ENCODE measurements around the gene LCNL1.

The LCNL1 gene

DNA sequence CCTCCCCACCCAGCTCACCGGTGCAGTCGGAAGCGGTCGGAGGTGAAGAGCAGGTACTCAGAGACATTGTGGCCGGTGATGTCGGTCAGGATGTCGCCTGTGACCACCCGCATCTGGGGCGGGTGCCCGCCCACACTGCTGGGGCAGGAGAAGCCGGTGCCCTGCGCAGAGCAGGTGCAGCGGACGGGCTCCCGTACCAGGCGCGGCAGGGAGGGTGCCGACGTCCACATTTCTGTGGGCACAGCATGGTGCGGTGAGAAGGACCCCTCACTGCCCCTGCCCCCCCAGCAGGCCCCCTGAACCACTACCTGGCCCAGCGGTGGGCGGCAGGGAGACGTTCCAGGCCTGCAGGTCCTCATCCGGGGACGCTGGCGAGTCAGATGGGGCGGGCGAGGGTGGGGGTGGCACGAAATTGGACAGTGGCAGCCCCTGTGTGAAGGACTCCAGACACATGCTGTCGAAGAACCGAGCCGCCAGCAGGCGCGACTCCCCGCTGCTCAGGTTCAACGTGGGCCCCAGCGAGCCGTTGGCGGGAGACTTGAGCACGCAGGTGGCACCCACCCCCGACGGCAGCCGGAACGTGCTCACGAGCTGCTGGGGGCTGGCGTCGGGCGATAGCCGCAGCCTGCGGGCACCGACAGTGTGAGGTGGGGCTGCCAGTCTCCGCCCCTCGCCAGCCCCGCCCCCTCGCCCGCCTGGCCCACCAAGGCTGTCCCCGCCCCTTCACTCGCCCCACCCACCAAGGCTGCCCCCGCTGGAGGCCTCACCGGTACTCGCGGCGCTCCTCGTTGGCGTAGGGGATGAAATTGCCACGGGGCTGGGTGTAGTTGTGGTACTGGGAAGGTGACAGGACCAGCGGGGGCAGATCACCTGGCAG is 30.1 kb downstream of the LCNL1 start:
- DNase-seq (ENCODE audit: low spot score): no peak

DNA sequence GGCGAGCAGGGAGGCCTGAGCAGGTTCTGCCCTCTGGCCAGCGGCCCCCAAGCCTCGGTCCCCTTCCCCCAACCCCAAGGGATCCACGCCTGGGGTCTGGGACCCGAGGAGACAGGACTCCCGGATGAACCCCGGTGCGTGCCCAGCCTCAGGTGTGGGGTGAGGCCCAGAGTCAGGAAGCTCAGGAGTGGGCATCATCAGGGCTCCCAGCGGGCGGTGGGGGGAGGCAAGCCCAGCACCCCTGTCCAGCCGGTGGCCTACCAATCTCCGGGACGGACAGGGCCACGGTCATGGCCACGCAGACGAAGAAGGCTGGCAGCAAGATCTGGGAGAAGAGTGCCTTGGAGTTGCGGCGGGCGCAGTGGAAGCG is 30.8 kb downstream of the LCNL1 start:
- DNase-seq (ENCODE audit: low spot score): no peak

DNA sequence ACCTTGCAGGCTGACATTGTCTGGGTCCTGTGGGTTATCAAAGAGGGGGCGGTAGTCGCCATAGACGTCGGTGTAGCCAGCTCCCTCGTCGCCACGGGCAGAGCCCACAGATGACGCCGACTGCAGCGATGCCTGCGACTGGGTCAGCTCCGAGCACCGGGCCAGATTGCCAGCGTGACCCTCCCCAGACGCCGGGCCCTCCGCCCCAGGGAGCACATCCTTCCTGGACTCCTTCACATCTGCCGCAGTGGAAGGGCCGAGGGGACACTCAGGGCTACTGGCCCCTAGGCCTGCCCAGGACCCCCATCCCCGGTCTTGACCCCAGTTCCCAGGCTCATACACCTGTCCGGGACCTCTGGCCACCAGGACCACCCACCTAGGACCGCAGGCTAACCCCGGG is 31.4 kb downstream of the LCNL1 start:
- no peak for DNase-seq (ENCODE audit: low spot score)

DNA sequence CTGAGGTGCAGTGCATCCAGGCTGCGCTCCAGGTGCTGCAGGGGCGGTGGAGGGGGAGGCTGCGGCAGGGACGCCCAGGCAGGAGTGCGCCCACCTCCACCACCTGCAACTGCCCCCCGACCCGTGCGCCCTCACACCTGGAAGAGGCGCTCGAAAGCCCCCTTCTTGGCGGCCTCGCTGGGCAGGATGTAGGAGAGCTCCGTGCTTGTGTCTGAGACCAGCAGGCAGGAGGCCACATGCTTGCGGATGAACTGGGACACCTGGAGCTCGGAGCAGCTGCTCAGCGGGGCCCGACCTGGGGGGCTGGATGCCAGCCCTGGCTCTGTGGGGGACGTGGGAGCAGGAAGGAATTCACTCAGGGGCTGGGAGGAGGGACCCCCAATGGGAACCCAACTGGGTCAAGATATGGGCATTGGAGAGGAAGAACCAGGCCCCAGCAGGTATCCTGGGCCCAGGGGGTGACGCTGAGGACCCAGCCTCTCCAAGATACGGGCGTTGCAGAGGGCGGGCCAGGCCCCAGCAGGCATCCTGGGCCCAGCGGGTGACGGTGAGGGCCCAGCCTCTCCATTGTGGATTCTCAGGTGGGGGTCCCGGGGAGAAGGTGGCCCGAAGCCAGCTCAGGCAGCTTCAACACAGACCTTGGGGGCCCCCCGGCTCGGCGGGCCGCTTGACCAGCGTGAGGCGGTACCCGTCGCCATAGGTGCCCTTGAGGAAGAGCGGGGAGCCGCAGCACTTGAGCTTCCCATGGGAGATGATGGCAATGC is 32.2 kb downstream of the LCNL1 start:
- no peak for DNase-seq (ENCODE audit: low spot score)

DNA sequence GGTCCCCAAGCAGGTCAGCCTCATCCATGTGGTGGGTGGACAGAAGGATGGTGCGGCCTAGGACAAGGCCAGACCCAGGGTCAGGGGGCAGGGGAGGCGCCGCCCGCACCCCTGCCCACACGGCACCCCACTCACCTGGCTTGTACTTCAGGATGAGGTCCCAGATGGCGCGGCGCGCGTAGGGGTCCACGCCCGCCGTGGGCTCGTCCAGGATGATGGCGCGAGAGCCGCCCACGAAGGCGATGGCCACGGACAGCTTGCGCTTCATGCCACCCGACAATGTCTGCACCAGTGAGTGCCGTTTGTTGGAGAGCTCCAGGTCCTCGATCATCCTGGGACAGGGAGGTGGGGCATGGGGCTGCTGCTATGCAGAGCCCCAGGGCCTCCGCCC is 32.7 kb downstream of the LCNL1 start:
- DNase-seq (ENCODE audit: low spot score): no peak

DNA sequence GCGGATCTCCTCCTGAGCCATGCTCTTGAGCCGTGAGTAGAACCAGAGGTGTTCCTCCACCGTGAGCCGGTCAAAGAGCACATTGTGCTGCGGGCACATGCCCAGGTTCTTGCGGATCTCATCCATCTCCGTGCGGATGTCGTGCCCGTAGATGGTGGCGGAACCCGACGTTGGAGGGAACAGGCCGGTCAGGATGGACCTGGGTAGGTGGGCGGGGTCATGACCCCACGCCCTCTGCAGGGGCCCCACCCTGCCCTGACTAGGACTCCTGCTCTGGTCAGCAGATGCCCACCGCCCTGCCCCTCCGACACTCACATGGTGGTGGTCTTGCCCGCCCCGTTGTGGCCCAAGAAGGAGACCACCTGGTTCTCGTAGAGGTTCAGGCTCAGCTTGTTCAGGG is 33.2 kb downstream of the LCNL1 start:
- no peak for DNase-seq (ENCODE audit: low spot score)

DNA sequence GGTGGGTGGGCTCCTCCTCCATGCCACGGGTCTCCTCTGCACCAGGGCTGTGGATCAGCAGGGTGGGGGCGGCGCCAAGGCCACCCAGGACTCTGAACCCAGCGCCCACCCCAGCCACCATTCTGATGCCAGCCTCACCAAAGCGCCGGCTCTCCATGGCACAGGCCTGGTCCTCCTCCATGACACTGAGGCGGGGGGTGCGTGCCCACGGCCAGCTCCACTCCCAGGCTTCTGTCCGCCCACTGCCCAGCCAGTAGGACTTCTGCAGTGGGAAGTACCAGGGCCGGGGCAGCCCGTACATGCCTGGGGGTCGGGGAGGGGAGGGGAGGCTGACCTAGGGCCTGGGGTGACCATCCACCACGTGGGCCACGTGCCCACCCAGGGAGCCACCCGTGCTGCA is 33.6 kb downstream of the LCNL1 start:
- no peak for DNase-seq (ENCODE audit: low spot score)

DNA sequence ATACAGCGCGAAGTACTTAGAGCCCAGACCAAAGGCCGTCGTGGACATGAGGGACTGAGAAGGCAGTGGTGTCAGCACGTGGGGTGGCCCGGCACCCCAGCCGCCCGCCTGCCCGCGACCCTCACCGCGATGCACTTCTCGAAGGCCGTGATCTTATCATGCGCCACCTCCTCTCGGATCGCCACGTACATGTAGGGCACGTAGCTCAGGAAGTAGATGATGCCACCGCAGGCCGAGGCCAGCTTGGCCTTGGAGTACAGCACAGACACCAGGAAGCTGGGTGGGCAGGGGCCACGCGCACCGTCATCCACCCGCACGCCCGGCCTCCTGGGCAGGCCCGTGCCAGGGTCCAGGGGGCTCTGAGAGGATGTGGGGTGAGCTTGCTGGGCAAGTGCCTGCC is 34.3 kb downstream of the LCNL1 start:
- no peak for DNase-seq (ENCODE audit: low spot score)

DNA sequence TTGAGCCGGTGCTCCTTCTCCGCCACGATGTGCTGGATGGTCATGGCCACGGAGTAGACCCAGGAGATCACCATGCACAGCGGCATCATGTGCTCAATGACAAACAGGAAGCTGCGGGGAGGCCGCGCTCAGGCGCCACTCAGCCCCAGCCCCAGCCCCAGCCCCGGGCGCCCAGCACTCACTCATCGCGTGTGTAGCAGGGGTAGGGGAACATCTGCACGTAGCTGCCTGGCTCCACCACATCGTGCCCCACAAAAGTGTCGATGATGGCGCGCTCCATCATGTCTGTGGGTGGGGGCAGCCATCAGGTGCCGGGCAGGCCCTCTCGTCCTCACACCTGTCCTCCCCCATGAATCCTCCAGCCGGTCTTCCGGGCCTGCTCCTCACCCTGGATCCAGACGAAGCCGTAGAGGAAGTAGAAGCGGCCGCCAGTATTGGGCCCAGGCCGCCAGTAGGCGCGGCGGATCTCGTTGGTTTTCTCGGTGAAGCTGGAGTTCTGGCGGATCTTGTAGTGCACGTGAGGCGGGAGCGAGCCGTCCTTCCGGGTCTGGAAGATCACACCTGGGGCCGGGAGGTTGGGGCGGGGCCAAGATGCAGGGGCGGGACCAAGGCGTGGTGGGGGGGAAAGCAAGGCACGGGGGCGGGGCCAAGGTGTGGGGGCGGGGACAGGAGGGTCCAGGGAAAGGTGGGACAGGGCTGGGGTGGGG is 35.2 kb downstream of the LCNL1 start:
- DNase-seq (ENCODE audit: low spot score): no peak

DNA sequence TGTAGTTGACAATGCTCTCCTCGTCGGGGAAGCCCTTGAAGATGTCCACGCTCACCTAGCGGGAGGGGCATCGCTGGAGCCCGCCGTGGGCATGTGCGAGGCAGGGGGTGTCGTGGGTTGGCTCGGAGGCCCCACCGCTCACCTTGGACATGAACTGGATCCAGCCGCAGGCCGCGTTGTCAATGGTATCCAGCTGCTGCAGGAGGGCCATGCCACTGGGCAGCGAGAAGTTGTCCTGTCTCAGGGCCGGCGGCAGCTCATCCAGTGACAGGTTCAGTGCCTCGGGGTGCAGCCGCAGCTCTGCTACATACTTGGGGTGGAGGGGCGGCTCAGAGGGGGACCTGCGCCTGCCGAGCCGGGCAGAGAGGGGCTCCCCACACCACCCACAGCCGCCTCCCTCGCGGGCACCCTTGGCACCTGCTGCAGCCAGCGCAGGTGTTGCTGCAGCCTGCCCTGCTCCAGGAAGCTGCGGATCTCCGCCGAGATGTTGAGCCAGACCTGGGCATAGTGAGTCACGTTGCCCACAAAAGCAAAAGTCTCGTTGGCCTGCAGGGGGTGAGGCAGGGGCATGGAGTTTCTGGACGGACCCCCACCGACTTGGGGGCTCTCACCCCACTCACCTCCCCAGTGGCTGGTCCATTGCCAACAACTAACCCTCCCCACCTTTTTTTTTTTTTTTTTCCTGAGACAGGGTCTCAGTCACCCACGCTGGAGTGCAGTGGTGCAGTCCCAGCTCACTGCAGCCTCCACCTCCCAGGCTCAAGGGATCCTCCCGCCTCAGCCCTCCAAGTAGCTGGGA is 36.2 kb downstream of the LCNL1 start:
- no peak for DNase-seq (ENCODE audit: low spot score)

DNA sequence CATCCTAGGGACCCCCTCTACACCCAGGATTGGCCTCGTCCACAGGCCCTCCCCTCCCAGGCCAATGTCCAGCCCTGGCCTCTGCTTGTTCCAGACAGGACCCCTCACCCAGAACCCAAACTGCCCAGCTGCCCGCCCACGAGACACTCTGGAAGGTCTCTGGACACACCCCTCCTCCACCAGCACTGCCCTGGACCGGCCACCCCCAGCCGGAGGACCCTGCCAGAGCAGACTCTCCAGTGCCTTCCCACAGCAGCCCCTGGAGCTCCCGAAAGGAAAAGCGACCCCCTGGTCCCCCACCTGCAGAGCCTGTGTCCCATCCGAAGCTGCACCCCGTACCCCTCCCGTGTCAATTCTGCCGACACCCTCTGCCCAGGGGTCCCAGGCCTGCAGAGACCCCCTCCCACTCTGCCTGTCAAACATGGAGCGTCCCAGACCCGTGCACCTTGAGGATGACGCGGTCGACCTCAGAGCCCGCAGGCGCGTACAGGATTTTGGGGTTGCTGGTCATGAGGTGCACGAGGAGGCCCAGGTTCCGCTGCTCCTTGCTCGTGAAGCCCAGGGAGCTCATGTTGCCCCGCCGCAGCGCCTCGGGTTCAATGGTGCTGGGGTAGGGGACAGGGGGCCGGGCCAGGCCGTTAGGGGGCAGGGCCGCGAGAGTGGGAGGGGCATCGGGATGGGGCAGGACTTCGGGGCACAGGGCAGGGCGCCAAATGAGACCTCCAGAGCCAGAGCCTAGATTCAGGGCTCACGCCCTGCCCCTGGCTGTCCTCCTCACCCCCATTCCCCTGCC is 37.3 kb downstream of the LCNL1 start:
- no peak for DNase-seq (ENCODE audit: low spot score)

DNA sequence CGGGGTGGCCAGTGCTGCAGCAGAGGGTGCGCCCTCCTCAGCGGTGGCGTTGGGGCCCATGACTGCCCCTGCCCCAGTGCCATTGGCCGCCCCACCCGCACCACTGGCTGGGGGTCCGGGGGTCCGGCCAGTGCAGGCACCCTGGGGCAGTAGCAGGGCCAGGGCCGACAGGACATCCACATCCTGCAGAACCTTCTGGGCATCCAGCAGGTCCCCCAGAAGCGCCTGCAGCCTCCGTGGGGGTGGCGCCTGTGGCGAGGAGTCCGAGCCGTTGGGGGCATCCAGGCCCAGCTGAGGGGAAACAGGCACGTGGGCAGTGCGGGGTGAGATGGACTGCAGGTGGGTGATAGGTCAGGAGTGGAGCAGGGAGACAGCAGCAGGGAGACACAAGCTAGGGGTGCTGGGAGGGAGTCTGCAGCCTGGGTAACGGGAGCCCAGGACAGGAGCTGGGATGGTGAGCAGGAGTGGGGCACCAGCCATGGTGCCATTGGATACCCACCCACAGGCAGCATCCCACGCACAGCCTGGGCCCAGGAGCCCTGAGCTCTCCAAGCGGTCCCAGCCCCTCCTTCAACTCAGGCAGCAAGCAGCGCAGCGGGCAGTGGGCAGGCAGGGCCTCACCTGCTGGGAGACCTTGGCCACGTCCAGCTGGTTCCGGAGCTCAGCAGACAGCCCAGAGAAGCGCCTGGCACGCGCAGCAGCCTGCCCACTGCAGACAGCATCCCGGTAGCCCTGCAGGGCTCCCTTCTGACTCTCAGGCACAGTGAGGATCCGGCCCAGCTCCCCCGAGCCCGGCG is 38.2 kb downstream of the LCNL1 start:
- DNase-seq (ENCODE audit: low spot score): no peak

DNA sequence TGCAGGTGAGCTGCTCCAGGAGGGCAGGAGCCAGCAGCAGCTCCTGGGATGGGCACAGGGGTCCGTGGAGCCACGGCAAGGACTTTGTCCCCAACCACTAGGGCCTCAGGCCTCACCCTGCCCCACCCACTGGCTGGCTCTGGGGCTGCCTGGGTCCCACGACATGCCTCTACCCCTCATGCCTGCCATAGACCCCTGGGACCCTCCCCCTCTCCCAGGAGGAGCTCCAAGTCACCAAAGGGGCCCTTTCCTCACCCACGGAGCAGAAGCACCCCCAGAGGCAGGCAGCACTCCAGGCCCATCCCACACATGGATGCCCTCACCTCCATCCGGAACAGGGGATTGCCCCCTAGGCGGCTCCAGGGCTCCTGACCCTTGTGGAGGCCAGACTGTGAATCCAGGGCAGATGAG is 38.8 kb downstream of the LCNL1 start:
- no peak for DNase-seq (ENCODE audit: low spot score)

DNA sequence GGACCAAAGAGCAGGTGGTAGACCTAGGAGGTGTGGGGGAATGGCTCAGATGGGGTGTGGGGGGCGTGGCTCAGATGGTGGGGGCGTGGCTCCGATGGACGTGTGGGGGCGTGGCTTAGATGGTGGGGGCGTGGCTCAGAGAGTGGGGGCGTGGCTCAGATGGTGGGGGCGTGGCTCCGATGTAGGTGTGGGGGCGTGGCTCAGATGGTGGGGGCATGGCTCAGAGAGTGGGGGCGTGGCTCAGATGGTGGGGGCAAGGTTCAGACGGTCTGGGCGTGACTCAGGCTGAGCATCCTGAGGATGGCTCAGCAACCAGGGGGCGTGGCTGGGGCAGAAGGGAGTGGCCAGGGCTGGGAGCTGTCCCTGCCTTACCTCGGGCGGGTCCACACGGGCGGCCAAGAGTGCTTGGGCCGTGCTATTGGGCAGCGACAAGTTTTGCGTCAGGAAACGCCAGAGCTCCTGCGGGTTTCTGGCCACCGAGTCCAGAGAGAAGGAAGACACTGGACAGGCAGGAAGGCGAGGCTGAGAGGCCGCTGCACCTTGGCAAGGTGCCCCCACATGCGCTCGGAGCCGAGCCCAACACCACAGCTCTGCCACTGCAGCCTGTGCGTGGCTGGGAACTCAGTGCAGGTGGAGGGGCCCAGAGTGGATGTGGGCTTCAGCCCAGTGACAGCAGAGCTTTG is 39.3 kb downstream of the LCNL1 start:
- peak; percentile 84 for DNase-seq (ENCODE audit: low spot score)

DNA sequence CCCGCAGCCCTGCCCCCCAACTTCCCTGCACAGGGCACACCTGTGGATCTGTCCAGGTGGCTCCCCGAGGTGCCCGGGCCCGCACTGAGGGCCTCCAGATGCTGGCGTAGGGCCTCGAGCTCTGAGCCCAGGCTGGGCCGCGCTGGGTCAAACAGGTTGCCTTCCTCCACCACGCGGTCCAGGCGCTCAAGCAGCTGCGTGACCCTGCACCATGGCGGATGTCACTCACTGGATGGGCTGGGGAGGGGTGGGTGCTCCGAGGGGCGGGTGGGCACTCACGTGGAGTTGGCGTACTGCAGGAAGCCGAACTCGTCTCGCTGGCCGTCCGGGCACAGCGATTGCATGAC is 39.8 kb downstream of the LCNL1 start:
- DNase-seq (ENCODE audit: low spot score): no peak

DNA sequence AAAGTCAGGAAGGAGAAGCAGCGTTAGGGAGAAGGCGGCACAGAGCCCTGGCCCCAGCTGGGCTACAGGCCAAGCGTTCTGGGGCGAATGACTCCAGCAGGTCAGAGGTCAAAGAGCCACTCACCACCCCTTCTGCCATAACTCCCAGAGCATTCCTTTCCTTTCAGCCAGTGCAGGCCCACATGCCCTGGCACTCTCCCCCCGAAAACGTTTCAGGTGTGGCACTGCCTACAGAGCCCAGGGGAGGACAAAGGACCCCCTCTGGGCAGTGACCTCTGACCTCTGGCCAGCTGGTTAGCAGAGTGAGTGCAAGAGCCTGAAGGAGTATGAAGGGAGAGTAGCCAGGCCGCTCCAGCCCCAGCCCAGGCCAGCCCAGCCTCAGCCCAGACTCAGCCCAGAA is 40.4 kb downstream of the LCNL1 start:
- DNase-seq (ENCODE audit: low spot score): no peak

DNA sequence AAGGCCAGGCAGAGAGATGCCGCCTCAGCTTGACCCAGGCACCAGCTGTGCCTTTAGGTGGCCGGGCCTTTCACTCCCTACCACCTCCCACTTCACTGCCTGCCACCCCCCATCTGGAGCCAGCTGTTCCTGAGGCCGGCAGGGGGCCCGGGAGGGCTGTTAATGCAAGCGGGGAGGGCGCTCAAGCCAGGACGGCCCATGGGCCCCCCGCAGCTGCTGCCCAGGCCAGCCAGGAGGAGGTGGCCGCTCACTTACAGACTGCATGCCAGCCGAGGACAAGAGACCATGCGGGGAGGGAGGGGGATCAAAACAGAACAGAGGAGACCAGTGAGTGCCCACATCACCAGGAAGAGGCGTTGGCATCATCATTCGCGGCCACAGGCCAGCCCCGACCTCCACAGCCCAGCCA is 40.8 kb downstream of the LCNL1 start:
- DNase-seq (ENCODE audit: low spot score): no peak

DNA sequence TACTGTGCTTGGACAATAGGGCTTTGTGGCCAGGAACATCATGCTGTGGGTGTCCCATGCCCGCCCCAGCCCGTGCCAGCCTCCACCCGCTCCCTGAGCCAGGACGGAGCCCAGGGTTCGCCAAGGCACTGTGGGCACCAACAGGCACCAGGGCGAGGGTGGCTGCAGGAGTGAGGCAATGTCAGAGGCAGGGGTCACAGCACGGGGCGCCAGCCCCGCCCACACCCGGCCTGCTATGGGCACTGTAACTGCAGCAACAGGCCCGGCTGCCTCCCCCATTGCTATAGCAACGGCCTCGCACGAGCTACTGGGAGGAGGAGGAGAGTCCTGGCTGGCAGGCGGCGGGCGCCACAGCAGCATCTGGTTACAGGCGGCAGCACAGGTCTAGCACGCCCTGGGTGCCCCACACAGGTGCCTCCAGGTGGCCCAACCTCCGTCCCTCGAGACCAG is 42.7 kb downstream of the LCNL1 start:
- DNase-seq (ENCODE audit: low spot score): no peak

DNA sequence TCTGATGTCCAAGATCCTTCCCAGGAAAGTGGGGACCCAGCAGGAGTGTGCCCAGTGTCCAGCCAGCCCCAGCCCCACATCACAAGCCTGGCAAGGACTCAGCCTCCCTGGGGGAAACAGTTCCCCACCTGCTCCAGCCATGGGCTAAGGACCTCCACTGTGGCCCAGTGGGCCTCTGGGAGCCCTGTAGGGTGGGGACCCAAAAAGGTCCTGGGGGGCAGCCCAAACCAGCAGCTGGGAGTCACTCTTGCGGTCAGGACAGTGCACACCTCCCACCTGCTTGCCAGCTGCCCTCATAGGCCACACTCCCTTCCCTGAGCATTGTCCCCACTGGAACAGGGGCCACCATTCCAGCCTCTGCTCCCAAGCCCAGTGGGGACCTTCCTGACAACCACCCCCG is 43.6 kb downstream of the LCNL1 start:
- no peak for DNase-seq (ENCODE audit: low spot score)

DNA sequence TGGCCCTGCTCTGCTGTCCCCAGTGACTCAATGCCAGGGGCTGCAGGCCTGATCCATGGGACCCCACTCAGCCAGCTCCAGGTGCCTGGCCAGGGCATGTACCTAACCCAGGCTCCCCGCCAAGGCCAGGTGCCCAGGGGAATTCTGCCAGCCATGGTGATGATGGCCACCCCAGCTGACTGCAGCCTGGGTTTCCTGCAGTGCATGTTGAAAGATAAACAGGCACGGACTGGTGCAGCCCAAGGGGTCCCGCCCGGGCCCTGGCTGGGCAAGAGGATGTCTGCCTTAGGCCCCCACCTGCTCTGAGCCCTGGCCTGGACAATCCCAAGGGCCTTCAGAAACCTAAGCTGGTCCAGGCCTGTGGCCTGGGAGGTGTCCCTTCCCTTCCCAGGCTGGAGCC is 44.0 kb downstream of the LCNL1 start:
- DNase-seq (ENCODE audit: low spot score): no peak
